ENCODE measurements around the gene DIP2C.

DNA sequence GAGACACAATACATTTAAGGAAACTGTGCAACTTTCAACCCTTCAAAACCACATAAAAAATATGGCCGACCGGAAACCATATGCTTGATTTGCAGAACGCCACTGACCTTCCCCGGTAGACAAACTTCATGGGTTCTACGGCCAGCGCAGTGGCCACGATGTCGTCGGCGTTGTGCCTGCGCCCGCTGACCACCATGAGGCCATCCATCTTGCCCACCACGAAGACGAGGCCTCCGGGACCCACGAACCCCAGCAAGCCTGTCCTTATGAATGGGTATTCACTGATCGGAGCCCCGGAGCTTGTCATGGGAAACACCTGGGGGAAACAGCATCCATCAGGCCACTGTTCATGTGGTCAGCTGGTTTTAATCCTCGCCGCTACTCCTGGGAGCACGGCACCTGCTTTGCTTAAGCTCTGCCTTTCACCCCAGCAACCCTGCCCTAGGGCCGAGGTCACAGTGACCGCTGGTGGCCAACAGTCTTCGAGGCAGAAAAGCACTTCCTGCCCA, 325.1 kb downstream of the DIP2C start:
- TF ChIP-seq, protein P1, sequence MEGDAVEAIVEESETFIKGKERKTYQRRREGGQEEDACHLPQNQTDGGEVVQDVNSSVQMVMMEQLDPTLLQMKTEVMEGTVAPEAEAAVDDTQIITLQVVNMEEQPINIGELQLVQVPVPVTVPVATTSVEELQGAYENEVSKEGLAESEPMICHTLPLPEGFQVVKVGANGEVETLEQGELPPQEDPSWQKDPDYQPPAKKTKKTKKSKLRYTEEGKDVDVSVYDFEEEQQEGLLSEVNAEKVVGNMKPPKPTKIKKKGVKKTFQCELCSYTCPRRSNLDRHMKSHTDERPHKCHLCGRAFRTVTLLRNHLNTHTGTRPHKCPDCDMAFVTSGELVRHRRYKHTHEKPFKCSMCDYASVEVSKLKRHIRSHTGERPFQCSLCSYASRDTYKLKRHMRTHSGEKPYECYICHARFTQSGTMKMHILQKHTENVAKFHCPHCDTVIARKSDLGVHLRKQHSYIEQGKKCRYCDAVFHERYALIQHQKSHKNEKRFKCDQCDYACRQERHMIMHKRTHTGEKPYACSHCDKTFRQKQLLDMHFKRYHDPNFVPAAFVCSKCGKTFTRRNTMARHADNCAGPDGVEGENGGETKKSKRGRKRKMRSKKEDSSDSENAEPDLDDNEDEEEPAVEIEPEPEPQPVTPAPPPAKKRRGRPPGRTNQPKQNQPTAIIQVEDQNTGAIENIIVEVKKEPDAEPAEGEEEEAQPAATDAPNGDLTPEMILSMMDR (IDR thresholded peaks at IDR 0.05), result no peak
- no peak for TF ChIP-seq POLR2A (IDR thresholded peaks at IDR 0.05)
